ENCODE data around the gene RSKR. TPM values are rescaled to one million over a fixed set of nuclear protein-coding genes. Genes with fewer than 3 reads are reported as not detected.

Gene RSKR
- total and polyA plus RNA-seq, 2 experiments from 2014 or later, result 7.5 to 38.8 TPM

GRCh38 chr17:28655160-28655559 is 41.2 kb upstream of the RSKR start (continued):
- TF ChIP-seq ZNF462 (CRISPR knock-in tag; IDR thresholded peaks at IDR 0.05) (no peak), CREB1 (CRISPR knock-in tag; IDR thresholded peaks at IDR 0.05; ENCODE audit: low read depth) (no peak), ETS1 (IDR thresholded peaks at IDR 0.05) (no peak), NANOG (IDR thresholded peaks at IDR 0.05; ENCODE audit: borderline replicate concordance) (no peak), ZNF114 (CRISPR knock-in tag; IDR thresholded peaks at IDR 0.05) (no peak), REST (IDR thresholded peaks at IDR 0.05; ENCODE audit: unreplicated experiment) (no peak), POLR2AphosphoS5 (IDR thresholded peaks at IDR 0.05; ENCODE audit: low read depth) (no peak), ZNF331 (CRISPR knock-in tag; IDR thresholded peaks at IDR 0.05; ENCODE audit: low read depth) (no peak), JUNB (IDR thresholded peaks at IDR 0.05; ENCODE audit: unreplicated experiment) (no peak), STAT1 (IDR thresholded peaks at IDR 0.05; ENCODE audit: unreplicated experiment) (no peak), EZH2phosphoT487 (IDR thresholded peaks at IDR 0.05; ENCODE audit: unreplicated experiment) (no peak), EZH2 (IDR thresholded peaks at IDR 0.05; ENCODE audit: low read depth, unreplicated experiment) (no peak)
